ENCODE data around the gene RAP2B.
"Not testable (repeated sequence)": the region's sequence is repeated elsewhere in the genome, so short reads cannot be mapped to it uniquely, and the experiment has no call there.

The RAP2B gene

GRCh38 chr3:153161714-153162512, at the start of gene RAP2B:
Gene RAP2B, plus strand, starts transcription at chr3:153162226. Its CDS starts 468 bp downstream, at chr3:153162694.
- DNase-seq = peak; percentile 57 to 93

GRCh38 chr3:153113541-153113940, 48.5 kb upstream of the RAP2B start:
- no peak for DNase-seq

GRCh38 chr3:153114270-153114669, 47.8 kb upstream of the RAP2B start:
- not testable (repeated sequence) for DNase-seq

DNA sequence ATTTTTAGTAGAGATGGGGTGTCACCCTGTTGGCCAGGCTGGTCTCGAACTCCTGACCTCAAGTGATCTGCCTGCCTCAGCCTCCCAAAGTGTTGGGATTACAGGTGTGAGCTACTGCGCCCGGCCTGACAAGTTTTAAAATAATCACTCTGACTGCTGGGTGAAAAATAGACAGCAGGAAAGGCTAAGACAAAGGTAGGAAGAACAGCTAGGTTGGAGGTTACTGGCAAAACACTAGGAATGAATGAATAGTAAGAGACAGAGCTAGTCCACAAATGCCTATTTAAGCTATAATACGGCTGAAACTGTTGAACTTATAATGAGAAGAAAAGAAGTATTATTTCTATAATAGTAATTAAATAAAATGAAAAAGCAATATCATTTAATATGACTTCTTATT, 46.7 kb upstream of the RAP2B start:
- no peak for DNase-seq

- DNase-seq = no peak
Measured at GRCh38 chr3:153127788-153128187, 34.2 kb upstream of the RAP2B start.

DNA sequence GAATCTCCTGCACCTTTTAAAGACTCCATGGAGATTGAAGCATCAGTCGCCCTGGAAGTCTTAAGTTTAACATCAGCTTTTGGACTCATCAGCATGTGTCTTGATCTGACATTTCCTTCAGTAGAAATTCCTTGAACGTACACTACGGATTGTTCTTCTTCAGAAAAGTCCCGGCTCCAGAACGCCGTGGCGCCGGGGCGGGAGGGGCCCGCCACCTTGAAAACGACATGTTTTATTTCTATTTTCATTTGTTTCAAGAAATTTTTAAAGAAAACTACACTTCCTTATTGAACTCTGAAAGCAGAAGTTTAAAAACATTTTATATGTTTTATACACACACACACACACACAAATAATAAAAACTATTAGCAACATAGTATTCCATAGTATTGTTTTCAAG, 32.6 kb upstream of the RAP2B start:
- DNase-seq = no peak

DNA sequence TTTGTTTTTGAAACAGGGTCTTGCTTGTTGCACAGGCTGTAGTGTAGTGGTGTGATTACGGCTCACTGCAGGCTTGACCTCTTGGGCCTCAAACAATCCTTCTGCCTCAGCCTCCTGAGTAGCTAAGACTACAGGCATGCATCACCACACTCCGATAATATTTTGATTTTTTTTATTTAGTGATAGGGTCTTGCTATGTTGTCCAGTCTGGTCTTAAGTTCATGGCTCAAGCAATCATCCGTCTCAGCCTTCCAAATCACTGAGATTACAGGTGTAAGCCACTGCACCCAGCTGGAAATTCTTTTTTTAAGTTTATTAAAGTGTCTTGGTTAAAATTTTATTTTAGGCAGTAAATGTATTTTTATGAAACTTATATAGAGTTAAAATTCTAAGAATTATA, 32.2 kb upstream of the RAP2B start:
- no peak for DNase-seq

- no peak for DNase-seq
Measured at GRCh38 chr3:153130312-153130977, 31.6 kb upstream of the RAP2B start.

DNA sequence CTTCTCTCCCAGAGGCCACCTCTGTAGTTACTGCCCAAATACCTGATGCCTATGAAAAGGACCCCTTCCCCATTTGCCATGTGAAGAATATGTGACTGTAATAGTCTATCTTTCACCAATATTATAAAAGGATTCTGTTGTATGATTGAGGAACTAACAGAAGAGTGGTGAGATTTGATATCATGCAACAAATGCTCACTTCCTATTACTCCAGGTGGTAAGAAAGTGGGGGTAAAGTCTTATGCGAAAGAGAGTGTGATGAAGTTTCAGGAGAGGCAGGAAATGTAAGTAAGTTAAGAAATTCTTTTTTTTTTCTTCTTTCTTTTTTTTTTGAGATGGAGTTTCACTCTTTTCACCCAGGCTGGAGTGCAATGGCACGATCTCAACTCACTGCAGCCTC, 24.4 kb upstream of the RAP2B start:
- no peak for DNase-seq

- DNase-seq = no peak
Measured at GRCh38 chr3:153138276-153139210, 23.5 kb upstream of the RAP2B start.

DNA sequence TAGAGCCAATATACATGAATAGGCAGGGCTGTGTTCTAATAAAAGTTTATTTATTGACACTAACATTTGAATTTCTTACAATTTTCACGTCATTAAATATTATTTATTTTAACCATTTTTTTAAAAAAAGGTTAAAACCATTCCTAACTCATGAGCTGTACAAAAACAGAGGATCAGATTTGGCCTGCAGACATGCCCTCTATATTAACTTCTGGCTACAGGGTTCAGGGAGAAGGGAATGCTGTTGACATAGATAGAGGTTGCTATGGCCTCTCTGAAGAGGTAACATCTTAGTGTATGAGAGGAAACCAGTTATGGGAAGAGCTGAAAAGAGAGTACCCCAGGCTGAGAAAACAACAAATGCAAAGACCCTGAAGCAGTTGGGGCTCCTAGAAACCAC, 19.1 kb upstream of the RAP2B start:
- no peak for DNase-seq

DNA sequence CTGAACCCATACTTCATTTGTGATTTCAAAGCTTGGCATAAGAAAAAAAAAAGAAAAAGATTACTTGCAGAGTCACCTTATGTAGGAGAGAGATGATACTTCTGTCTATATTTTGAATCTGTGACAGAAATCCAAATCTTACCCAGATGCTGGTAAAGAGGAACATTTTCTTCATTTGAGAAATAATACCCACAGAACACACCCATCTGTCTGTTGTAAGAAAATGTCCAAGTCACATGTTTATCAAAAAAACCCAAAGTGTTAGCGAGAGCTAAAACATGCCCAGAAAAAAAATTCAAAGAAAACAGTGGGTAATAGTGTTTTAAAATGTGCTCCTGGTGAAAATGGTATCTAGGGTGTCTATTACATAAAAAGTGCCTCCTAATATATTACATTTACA, 18.0 kb upstream of the RAP2B start:
- DNase-seq = no peak

DNA sequence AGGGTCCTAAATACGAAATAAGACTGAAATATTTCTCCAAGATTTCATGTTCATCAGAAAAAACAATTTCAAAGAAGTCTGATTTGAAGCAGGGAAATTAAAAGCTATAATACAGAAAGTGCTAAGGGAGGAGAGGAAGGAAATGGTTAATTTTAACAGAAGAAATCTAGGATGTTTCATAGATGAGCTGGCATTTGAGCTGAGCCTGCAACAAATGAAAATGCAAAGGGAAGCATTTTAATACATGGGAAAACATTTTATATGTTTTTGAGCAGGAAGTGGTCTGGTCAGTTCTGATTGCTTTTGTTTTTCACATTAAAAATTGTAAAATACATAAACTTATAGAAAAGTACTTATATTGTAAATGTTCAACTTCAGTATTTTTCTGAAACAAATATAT, 17.2 kb upstream of the RAP2B start:
- no peak for DNase-seq

DNA sequence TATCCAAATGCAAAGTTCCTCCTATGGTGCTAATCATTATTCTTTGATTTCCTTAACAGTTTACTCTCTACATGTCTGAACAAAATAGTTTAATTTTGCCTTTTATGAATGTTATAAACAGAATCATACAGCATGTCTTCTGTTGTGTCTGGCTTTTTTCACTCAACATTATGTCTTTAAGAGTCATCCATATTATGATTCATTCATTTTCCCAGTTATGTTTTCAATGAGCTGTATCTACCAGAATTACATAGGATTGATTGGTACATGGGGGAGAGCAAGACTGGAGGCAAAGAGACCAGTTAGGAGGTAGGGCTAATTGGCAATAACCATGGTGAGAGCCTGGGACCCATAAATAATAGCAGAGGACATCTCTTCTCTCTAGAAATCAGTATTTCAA, 16.6 kb upstream of the RAP2B start:
- no peak for DNase-seq

- DNase-seq = no peak
Measured at GRCh38 chr3:153146191-153147053, 15.6 kb upstream of the RAP2B start.

DNA sequence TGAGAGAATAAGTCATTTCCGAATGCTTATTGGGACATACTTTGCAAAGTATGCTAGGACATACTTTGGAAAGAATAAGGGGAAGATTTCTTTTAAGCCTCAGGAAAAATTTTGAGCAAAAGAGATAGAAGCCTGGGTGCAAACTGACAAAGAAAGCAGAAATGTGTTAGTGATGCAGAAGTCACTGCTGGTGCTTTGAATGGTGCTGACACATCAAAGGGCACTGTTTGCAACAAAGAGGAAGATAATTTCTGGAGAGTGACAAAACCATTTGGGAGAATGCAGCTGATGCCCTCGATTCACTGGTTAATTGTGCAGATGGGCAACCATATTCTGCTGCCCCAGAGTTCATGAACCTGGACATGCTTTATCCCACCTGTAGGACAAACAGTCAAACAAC, 11.0 kb upstream of the RAP2B start:
- no peak for DNase-seq

GRCh38 chr3:153155786-153156185, 6.2 kb upstream of the RAP2B start:
- not testable (repeated sequence) for DNase-seq

DNA sequence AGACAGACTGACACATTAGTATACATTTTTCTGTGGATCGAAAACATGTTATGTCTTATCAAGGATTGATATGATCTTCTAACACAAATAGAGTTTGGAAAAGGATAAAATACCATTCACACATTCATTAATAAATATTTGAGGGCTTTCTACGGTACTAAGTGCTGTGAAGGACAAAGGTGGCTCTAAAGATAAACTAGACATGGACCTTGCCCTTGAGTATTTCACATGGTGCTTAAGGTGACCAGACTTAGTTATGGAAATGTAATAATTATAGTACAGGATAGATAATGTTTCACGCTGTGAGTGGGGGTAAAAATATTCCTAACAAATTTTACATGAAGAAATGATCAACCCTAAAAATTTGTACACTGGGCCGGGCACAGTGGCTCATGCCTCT, 3.8 kb upstream of the RAP2B start:
- no peak for DNase-seq

DNA sequence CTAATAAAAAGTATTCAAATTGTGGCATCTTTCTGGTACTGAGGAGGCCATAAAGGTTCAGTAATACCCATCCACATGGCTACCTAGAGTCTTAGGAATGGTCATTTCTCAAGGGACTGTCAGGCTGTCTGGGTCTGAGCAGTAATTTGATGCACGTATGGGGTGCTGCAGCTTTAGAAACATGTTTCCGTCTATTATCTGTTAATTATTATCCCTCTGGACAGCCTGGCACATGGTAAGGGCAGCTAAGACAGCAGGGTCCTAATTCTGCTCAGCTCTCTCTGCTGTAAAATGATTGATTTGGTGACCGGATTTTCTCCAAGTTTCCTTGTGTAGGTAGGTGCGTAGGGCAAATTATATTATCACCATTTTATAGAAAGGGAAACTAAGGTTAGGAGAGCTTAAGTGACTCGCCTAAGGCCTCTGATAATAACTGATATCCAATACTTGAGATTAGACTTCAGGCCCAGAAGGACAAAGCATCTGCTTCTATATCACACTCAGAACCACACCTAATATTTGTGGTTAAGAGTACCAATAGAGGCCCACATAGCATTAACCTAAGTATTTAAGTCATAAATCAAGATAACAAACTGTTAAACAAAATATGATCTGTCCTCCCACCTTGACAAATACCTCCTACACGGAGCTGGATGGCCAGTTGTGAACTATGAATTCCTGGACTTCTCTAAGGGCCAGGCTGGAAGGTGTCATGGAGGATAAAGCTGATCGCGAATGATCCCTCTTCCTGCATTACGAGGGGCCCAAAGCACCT, 2.9 kb upstream of the RAP2B start:
- DNase-seq = no peak

GRCh38 chr3:153159771-153160397, 2.1 kb upstream of the RAP2B start:
- DNase-seq = no peak

Data from NCI-H526 (cell line).